ENCODE results near the gene CORO6.

The CORO6 gene

DNA sequence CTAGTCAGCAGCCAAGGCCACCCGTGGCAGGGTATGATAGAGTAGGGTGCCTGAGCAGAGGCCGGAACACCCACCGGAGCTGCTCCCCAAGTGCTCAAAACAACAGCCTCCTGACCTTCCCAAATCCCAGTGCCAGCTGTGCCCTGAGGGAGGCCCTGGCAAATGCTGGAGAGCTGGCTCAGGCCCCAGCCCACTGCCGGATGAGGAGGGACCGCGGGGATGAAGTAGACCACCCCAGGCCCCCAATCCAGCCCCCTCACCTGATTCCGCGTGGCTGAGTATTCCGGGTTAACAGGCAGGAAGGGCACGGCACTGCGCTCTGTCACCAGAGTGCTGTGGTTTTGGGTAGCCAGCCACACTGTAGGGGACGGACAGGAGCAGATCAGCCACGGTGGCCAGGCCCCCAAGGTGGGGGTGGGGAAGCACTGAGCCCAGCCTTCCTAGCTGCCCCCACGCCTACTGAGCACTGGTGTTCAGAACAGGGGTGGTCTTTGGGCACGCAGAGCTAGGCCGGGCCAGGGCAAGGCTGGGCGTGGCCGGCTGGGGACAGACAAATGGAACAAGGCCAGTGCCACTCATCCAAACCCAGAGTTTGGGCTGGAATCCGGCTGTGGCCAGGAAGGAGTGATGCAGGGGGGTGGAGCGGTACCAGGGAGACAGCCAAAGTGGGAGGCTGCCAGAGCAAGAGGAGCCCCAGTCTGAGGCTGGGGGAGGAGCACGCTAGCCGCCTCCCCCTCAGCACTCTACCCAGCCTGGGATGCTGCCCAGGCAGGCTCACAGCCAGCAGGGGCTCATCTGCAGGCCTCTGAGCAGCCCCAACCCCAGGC, 45.1 kb downstream of the CORO6 start:
- no peak for DNase-seq (ENCODE audit: low read depth in 3 of 3)

DNA sequence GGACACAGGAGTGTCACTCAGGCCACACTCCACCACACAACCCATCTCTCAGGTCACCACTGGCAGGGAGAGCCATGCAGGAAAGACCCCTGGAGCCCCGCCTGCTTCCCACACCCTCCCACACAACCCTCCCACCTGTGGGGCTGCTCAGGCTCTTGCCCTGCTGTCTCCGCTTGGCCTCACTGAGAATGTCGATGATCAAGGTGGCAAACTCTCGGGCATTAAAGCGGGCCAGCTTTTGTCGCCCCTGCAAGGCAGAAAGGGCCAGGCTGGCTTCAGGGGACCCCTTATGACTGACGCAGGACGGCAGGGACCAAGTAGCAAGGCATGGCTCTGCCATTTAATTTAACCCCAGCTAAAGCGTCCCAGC, 45.7 kb downstream of the CORO6 start:
- no peak for DNase-seq (ENCODE audit: low read depth in 3 of 3)

DNA sequence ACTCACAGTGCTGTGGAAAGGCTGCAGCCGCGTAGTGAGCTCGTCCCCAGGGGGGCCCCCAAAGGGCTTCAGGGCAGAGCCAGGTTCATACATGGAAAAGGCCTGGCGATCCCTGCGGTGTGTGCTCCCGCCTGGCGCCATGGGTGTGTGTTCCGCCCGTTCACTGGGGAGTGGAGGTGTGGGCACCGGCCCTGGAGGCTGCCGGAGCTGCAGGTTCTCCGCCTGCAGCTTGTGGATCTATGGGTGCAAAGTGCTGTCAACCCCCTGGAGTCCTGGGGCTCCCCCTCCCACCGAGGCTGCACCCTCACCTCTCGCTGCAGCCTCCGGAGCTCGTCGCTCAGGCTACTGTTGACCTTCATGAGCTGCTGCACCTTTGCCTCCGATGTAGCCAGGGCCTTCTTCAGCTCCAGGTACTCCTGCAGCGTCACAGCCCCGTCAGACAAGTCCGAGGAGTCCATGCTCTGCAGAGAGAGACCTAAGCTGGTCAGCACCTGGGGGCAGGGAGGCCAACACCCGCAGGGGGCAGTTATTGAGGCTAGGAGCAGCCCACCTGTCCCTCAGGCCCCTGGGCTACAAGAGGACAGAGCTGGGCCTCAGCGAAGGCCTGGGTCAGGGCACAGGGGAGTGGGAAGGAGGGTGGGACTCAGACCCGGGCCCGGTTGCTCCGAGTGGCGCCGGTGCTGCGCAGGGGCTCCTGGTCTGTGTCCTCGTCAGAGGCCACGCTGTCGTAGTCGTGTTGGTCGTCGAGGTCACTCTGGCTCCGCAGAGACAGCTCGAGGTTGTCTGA, 46.3 kb downstream of the CORO6 start:
- no peak for DNase-seq (ENCODE audit: low read depth in 3 of 3)

- no peak for DNase-seq (ENCODE audit: low read depth in 3 of 3)
Observed at GRCh38 chr17:29575511-29576213, 47.0 kb downstream of the CORO6 start.

DNA sequence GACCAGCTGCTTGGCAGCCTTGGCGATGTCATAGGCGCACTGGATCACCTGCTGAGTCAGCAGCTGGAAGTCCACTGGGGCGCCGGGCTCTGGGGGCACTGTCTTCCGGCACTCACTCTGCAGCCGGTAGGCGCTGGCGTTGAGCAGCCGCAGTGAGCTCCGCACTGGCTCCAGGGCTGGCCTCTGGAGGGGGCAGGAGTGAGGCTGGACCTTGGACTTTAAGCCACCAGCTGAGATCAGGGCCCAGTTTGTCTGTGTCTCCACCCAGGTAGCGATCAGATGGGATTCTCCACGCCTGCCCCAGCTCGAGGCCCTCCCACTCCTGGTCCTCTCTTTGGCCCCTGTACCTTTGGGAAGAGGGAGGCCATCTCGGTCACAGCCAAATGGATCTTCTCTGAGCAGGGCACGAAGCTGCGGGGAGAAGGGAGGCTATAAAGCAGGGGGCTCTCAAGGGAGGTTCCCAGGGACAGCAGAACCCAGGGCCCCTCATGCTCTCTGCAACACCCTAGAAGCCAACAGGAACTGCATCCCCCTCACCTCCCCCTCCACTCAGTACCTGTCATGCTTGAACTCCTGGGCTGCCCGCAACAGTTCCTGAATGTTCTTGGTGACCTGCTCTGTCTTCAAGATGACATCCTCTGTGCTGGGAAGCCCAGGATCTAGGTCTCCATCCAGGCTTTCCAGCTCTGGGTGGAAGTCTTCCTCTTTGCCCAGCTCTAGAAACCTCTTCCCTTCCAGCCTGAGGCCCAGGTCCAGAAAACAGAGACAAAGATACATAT, 47.8 kb downstream of the CORO6 start:
- DNase-seq (ENCODE audit: low read depth in 3 of 3), result no peak

DNA sequence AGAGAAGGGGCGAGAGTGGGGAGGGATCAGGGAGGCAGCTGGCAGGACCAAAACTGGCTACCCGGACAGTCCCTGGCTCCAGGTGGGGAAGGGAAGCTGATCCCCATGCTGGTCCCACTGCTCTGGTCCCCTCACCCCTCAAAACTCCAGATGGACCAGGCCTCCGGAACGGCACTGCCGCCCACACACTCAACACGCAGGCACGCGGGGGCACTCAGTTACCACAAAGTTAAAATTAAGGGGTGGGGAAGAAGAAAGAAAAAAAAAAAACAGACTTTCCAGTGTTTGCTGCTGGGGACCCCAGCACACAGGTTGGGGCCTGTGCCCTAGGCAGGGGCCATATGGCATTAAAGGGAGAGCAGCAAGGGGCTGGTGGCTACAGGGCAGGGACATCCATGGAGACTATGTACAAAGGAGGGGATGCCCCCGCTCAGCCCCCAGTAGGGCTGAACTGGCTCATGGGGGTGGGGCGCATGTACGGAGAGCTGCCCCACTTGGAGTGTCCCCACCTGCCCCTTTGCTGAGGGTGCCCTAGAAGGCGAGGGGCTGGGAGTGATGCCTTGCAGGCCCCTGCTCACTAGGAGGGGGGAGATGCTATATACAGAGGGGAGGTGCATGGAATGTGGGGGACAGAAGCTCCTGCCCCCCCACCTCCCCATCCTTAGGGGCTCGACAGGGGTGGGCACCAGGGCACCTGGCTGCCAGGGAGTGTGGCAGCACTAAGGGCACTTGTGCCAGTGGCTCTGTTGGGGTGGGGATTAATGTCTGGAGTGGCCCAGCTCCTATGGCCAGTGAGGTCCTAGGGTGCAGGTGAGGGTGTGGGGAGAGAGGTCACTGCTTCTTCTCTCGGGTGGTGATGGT, 48.6 kb downstream of the CORO6 start:
- DNase-seq (ENCODE audit: low read depth in 3 of 3), result no peak

- no peak for DNase-seq (ENCODE audit: low read depth in 3 of 3)
Observed at GRCh38 chr17:29573558-29573869, 49.2 kb downstream of the CORO6 start.

GRCh38 chr17:29572691-29573557, 49.8 kb downstream of the CORO6 start:
- peak in 1 of 3 donors; percentile 44 for DNase-seq (ENCODE audit: low read depth in 3 of 3)

DNA sequence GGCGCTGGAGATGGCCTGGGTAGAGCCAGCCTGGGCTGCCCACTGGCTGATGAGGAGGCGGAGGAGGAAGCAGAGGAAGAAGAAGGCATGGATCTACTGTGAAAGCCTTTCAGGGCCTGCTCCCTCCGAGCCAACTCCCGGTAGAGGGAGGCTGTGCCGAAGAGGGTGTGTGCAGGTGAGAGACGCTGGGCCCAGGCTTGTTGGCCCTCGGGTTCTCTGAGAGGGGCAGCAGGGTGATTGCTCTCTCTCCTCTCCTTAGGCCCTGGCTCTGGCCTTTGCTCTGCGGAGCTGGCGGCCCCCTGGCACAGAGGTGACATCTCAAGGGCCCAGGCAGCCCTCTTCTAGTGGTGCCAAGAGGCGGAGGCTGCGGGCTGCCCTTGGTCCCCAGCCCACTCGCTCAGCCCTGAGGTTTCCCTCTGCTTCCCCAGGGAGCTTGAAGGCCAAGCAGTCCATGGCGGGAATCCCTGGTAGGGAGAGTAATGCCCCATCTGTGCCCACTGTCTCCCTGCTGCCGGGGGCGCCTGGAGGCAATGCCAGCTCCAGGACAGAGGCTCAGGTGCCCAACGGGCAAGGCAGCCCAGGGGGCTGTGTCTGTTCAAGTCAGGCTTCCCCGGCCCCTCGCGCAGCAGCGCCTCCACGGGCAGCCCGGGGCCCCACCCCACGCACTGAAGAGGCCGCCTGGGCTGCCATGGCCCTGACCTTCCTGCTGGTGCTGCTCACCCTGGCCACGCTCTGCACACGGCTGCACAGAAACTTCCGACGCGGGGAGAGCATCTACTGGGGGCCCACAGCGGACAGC, 50.6 kb downstream of the CORO6 start:
- DNase-seq (ENCODE audit: low read depth in 3 of 3), result no peak

- DNase-seq (ENCODE audit: low read depth in 3 of 3), result no peak
Observed at GRCh38 chr17:29571486-29571882, 51.2 kb downstream of the CORO6 start.

DNA sequence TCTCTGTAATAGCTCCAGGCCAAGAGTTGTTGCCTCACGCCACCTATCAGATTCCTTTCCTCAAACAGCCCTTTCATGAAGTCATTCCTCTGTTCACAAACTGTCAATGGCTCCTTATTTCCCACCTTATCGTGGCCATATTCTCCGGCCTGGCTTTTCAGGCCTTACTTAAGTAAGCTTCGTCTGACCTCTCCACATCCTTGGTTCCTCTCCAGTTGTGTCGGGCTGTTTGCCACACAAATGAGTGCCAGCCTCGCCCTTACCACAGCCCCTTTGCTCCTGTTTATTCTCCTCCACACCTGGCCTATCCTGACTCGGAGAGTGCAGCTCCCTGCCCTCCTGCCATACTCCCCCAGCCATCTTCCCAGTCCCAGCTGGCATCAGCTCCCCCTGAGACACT, 52.2 kb downstream of the CORO6 start:
- DNase-seq (ENCODE audit: low read depth in 3 of 3), result no peak

DNA sequence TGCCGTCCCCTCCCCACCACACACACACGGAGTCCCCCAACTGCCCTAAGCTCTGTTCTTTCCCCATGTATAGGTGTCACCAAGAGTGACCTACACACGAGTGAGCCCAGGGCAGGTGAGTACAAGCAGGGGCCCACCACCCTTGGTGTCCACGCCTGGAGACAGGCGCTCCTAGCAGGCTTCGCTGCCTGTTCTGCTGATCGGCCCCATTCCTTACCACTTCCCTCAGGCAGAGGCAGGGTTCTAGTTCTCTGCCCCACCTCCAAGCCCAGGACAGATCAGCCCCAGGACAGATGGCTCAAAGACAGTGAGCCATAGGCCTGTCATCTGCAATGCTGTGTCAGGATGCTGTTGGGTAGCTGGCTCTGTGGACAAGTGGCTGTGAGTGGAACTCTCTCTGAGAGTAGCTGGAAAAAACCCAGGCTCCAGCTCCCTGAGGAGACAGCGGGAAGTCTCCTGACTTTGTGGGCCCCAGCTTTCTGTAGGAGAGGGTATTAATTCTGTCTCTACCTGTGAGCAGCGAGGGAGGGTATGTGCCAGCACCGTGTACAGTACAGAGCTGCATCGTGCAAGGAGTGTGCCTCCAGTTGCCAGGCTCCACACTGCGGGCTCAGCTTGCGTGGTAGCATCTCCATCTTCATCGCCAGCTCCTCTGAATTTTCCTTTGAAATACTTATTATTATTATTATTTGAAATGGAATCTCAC, 53.3 kb downstream of the CORO6 start:
- no peak for DNase-seq (ENCODE audit: low read depth in 3 of 3)

GRCh38 chr17:29568331-29569244, 54.1 kb downstream of the CORO6 start, which contains the start of gene TP53I13:
Gene TP53I13 (plus strand): TSS chr17:29568701. CDS start chr17:29568759, 58 bp downstream.
- DNase-seq (ENCODE audit: low read depth in 3 of 3), result peak; percentile 72 to 84 (median 79)

DNA sequence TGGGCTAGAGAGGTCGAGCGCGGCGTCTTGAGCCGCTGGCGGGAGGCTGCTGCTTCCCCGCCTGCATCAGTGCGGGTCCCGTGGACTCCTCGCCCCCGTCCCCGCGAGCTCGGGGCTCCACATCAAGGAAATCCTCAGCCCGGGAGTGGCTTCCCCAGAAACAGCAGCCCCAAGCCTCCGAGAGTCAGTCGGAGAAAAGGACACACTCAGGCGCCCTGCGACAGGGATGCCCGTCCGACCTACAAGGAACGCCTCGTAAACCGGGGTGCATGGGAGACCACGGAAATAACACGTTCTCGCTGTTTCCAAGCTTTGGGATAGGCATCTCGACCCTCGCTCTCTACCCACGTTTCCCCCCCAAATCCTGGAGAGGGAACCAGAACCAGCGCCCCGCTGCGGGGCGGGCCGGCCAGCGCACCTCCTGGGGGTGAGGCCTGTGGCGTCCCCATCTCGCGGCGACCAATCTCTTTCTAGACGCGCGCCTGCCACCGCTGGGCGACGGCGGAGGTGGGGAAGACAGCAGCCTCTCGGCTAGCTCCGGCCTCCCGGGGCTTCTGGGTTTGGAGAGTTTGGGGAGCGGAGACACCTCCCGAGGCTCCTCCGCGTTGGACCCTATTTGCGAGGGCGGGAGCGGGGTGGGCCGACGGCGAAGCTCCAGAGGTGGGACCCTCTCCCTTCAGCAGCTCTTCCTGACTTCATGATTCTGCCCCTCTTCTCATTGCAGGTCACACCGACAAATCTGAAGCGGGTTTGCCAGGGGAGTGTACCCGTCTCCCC, 55.0 kb downstream of the CORO6 start:
- peak in 2 of 3 donors; percentile 69 to 73 for DNase-seq (ENCODE audit: low read depth in 3 of 3)

DNA sequence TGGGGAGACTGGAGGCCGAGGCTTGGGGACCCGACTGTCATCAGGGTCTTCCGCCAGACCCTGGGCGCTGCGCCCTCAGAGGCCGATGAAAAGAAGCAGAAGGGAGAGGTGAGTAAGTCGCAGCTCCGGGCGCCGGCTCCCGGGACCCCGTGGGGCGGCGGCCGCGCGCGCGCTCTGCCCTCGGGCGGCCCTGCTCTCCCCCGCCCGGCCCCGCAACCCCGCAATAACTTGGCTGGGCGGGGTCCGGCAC, 55.5 kb downstream of the CORO6 start:
- no peak for DNase-seq (ENCODE audit: low read depth in 3 of 3)

DNA sequence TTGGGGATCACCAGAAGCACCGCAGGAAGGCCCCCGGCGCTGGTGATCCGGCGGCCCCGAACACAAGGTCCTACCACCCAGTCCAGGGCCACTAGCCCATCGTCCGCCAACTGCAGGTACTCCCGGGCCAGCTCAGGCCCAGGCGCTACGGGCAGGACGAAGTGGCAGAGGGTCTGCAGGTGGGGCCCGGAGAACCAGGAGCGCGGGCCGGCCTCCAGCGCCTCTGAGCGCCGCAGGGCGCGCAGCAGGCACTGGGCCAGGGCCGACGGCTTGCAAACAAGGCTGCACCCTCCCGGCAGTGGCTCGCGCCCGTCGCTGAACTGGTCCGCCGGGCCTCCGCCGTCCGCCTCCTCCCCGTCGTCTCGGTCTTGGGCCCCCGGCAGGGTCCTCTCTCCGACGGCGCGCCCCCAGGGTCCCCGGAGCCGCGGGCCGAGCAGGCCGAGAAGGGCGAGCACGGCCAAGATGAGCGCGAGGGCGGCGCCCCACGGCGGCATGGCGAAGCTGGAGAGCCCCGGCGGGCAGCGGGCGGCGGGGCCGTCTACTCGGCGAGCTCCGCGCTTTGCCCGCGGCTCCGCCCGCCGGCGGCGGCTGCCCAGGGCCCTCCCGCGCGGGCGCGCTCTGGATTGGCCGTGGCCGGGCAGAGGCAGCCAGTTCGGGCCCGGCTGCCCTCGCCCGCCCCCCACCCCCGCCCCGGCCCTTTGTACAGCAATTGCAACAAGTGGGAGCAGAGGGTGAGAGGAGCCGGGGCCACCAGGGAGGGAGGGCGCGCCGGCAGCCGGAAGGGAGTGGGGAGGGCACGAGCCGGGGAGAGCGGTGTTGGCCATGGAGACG, 56.0 kb downstream of the CORO6 start, which contains the start of gene ABHD15:
Gene ABHD15, minus strand, starts transcription at position 565 of the 831 bp plus-strand sequence. Its CDS starts 71 bp downstream, at position 494.
- peak in 2 of 3 donors; percentile 34 to 51 for DNase-seq (ENCODE audit: low read depth in 3 of 3)

All from stimulated activated CD4-positive, alpha-beta T cell treated with anti-CD3 and anti-CD28 coated beads, TNF-alpha, amount 100 ng/mL, for 48 hours (primary cell).